Activated CD8-positive, alpha-beta memory T cell treated with anti-CD3 and anti-CD28 coated beads for 24 hours (primary cell): ENCODE measurements around the gene ZAR1L.

ENCODE experiments used
- DNase-seq: peaks from one replicate; pipeline ENCODE4 v3.0.0-alpha.2; 2020

Gene ZAR1L

DNA sequence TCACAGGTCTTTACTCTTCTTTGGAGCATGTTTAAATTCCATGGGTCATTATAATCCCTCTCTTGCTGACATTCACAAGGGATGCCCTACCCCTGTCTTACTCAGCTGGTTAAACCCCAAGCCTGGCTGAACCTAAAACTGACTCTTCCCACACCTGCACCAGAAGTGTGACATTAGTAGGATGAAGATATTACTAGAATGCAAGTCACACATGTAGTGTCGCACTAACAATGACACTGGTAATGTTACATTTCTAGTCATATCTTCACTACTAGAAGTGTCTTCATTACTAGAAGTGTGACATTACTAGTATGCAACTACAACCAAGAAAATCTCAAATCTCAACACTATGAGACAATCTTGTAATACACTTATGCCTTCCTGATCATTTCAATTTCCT lies 14.2 kb downstream of the ZAR1L start:
- no peak for DNase-seq

DNA sequence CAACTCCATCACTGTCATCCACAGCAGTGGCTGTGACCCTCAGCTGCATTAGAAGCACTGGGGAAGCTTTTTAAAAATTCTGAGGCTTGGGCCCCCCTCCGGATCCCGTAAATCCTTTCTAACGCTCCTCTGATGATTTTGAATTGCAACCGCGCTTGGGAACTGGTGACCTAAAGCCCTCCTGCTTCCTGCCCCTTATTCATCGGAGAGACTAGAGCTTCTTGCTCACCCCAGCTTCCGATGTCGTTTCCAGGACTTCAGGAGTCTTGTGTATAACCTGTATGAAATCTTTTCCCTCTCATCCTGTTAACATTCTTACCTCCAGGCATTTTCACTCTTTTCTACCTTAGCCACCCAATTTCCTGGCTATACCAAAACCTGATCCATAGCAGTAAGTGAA lies 14.8 kb downstream of the ZAR1L start:
- DNase-seq, result no peak

DNA sequence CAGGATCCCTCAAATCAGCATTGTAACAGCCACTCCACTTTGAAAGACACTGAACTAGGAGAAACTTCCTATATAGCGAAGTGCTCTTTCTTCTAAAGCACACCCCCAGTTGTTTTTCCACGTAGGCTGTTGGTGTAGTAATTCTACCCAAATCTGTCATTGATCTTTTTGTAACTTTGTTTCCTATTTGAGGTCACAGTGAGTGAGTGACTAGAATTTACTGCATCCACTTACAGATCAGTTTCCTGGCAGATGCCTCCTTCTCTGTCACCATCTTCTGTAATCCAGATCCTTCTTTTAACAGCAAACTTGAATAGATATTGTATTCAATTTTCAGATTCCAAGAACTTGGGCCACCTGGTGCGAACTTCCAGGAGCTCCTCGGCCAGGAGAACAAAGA lies 15.3 kb downstream of the ZAR1L start:
- no peak for DNase-seq

DNA sequence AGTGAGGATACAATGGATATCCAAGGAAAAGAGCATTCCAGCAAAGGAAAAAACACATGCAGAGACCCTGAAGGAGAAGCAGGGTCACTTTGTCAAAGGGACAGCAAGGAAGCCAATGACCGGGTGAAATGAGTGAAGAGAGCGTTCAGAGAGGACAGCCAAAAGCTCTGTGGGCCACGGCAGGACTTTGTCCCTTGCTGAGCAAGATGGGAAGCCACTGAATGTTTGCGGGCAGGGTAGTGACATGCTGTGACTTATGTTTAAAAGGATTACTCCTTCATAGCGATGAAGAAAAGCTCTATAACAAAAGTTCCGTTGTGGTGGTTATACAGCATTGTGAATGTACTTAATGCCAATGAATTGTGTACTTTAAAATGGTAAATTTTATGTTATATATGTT lies 16.5 kb downstream of the ZAR1L start:
- DNase-seq, result no peak

DNA sequence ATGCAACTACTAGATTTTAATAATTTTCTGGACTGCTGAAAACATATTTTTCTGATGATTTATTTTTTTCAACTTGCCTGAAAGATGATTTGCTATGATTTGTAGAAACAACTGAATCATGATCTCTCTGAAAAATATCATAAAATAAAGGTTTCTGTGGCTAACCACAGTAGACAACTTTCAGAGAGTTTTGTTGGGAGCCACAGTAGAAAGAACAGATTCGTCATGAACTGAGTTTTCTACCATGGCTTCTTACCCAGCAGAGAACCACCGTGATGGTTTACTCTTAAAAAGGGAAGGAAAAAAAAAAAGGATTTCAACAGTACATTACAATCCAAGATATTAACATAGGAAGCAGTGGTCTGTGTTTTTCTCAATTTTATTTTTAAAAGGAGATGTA lies 18.0 kb downstream of the ZAR1L start:
- DNase-seq, result no peak

DNA sequence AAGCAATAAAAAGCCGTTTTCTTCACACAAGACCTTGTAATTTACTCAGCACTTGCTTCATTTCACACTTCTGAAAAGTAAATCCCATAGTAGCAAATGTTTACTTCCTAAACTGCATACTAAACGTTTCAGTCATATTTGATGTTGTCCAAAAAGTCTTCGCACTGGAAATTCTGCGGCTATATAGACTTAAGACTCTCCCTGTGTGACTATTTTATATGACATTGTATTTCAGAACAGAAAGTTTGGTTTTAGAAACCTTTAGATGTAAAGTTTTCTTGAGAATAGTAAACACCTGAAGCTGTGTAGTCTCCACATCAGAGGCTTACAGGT lies 29.6 kb downstream of the ZAR1L start:
- DNase-seq, result no peak

DNA sequence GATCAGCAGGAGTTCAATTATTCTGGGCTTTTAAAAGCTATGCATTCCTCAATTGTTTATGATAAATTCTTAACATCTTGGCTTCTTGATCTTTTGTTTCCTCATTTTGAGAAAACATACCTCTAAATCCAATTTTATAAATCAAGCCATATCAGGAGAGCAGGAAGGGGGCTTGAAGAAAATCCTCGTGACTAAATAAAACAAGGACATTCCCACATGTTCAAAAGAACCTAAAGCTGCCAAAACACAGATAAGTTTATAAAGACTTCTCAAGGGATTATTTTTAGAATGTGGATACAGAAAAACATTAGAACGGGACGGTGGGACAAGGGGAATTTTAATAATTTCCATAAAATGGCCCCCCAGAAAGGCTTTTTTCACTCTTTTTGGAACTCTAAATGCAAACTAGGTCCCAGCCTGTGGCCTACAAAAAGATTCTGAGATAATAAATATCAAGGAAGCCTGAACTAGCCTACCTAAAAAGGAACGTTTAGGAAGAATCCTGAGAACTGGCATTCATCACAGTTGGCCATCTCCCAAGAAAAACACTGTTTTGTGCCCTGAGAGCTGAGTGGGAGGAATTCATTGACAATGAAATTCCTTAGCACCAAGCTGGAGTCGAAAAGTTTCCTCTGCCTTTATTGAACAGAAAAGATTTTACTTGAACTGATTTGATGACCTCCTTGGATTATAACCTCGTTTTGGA lies 30.1 kb downstream of the ZAR1L start:
- no peak for DNase-seq

DNA sequence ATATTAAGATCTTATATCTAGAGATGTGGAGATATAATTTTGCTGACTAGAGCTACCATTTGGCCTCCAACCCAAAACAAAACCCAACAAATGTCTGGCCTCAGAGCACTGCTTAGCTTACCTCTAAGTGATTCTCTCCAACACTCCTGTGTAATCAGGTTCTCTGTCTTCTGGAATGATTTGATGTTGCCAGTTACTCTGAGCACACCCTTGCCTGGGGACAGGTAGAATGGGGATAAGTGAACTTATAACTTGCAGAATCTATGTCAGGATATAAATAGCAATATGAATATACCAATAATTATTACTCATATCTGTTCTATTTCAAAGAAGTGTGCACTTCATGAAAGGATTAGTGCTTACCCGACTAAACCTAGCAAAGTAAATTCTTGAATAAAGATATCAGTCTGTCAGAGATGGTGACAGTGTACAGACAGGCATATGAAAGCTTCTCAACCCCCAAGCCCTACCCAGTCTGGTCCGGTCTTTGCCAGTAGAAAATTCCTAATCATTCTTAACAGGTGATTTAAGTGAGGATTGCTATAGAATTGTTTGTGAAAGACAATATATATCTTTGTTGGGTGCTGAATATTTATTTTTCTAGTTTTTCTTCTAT lies 33.0 kb downstream of the ZAR1L start:
- DNase-seq, result no peak

DNA sequence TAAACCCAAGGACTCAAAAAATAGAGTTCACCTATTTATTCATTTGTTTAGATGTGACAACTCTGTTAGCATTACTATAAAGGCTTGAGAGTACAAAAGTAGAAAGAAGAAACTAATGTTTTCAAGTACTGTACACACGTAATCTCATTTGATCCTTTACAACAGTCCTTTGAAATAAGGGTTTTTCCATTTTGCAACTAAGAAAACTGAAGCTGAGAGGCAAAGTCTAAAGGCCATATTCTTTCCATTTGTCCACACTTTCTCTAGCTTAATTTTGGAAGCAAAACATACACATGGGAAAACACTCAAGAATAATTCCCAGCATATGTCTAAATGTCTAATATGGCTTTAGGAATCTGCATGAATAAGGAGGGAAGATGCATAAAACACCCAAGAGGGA lies 34.1 kb downstream of the ZAR1L start:
- DNase-seq, result no peak

DNA sequence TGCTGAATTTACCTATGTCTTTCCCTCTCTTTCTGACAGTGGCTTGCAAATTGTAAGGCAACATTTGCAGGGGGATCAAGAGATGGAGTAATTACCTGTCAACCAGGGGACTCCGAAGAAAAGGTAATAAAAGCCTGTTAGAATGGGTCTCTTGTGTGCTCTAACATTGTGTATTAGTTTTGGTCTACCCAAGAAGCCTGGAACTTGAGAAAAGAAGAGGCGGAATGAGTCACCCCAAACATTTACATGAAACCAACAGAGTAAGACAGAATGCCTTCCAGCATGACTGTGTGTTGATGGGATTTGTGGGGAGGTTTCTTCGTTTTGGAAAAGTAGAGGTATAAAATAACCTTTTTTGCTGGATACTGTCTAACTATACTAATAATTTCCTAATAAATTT lies 36.7 kb downstream of the ZAR1L start:
- no peak for DNase-seq

DNA sequence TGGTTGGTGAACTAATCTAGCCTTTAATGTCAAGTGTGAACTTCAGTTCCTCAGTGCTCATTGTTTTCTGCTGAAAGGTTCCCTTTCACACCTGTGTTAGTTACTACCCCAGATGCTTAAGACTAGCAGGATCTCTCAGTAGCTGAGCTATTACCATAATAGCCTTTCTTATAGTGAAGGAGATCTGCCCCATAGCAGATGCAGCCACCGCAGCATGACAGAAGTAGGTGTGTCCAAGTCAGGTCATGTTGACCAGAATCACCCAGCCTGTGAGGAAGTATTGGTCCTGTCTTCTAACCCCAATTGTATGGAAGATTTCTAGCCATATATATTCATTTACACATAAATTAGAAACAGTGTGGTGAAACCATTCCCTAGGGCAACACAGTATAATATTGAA lies 37.3 kb downstream of the ZAR1L start:
- no peak for DNase-seq

DNA sequence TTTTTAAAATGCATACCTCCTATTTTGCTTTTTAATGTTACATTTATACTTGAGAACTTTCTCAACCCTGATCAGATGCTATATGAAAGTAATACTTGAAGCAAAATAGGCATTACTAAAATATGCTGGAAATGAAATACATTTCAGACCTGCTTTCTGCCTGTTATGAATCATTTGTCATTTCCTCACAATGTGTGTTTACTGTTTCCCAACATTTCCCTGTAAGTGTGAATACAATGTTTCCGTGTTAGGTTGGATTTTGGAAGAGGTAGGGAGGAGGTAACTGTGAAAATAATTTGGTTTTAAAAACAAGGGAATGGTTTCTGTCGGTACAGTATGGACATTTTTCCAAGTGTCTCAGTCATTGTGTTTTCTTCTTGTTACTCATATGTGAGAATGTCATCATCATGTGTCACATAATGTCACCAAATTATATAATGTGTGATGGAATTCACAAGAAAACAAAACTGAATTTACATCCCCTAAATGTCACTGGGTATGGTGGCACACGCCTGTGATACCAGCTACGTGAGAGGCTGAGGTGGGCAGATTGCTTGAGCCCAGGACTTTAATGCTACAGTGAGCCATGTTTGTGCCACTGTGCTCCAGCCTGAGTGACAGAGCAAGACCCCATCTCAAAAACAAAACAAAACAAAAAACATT lies 43.0 kb downstream of the ZAR1L start:
- DNase-seq, result no peak

DNA sequence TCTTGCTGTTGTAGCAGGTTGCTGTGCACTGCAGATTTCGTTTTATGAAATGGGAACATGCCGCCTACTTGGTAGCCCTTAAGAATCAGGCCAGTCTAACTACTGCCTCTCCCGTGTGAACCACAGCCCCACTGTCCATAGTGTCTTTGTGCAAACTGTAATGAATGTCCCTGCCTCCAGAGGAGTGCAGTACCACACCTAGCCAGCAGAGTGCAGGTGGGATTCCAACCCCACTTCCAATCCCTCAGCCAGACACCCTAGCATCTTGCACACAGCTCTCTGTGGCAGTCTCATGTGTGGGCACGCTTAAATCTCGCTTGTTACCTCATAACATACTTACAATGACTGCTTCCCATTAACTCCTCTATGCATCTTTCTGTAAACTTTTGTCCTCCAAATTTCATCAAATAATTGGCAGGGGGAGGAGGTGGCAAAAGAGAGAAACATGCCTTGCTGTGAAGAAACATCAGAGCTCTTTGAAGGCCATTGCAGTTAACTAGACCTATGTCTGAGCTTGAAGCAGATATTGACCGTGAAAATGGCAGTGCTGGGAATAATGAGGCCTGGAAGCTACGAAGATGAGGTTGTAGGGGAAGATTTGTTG lies 47.2 kb downstream of the ZAR1L start:
- peak; percentile 78 for DNase-seq

DNA sequence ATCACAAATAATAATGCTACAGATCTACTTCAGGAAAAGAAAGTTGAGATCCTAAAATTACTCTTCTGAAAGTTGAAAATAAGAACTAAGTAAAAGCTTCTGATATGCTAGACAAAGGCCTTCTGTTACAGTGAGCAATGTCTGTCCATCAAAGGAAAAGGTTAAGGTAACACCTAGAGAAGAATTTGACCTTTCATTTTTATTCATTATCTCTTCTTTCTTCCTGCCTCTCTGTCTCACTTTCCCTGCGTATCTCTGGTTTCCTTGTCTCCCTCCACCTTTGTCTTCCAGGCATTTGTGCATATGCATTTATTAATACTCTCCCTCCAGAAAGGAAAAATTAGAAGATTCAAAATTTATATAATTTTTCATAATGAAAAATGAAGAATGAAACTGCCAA lies 49.0 kb downstream of the ZAR1L start:
- no peak for DNase-seq

DNA sequence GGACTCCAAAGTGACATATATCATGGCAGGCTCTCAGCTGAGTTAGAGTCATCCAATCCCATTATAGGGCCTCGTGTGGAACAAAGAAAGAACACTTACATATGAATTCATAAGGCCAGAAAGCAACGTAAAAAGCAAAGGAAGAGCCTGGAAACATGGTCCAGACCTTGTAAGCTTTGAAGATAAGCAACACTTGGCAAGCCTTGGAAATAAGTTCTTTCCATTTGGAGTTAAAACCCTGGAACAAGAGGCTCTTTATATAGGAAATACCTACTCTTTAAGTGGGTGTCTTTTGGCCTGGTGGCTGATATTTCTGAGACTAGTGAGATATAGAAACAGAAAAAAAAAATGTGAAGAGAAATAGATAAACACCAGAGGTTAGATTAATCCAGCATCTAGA lies 49.4 kb downstream of the ZAR1L start:
- no peak for DNase-seq

DNA sequence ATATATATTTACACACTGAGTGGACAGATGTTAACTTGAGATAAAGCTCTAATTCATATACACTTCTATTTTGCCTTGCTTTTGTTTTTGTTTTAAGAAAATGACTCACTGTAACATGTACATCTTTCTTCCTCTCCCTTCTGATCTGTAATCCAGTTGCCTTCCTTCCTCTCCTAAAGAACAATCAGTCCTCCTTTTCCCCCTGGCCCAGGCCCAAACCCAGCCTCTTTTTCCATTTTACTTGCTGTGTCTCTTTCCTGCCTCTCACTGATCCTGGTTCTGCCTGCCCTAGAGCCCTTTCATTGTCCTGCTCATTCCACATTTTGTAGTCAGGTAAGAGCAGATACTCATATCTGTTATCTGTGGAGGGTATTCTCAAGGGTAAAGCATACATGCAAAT lies 50.8 kb downstream of the ZAR1L start:
- DNase-seq, result no peak

DNA sequence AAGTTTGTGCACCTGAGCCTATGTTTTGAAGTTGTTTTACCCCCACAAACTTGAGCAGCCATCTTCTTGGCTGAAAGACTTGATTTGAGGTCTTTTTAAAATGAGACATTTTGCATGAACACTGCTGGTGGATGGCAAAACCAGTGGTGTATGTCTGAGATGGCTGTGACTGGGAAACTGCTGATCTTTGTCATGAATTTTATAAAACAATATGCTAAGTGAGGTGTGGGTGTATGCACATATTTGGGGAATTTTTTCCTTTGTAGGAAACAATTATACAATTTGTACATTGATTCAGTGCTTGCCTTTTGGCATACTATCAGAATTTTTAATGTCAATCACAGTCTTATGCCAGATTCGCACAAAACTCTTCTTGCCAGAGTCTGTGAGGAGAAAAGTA lies 52.5 kb downstream of the ZAR1L start:
- DNase-seq, result no peak

DNA sequence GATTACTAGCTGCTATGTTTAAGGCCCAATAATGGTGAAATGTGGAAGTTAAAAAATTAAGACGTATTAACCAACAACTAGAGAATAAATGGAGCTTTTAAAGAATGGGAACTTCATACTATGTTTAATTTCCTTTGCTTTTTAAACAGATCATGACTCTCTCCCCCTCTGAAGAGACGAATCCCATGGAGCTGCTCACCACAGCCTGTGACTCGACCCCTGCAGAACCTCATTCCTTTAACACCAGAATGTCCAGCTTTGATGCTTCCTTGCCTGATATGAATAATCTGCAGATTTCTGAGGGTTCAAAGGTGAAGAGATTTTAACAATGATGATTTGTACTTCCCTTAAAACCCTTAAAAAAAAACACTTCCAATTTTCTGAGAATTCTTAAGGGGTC lies 53.0 kb downstream of the ZAR1L start:
- DNase-seq, result no peak

DNA sequence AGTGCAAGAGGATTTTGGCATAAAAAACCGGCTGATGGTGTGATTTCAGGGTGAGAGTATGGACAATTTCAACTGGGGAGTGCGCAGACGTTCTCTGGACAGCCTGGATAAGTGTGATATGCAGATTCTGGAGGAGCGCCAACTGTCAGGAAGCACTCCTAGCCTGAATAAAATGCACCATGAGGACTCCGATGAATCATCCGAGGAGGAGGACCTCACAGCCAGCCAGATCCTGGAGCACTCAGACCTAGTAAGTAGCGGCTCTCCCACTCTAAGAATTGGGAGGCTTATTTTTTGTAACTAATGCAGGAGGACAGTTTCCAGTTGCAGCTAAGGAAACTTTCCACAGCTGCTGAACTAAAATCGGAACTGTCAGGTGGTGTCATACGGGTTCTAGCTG lies 53.6 kb downstream of the ZAR1L start:
- no peak for DNase-seq

DNA sequence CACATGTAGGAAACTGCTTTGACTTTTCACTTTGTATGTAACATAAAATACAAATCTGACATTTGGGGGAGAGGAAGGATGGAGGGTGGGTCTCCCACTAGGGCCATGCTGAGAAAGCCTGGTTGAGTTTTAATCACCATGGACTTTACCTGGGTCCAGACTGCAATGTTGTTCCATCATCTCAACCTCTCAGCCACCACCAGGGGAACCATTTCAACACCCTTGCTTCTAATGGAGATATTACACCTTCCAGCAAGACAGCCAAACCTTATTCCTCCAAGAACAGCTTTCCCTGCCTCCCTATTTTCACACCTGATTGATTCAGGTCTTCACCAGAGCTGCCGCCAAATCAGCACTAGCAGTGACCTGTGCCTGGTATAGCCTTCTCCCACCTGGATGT lies 56.0 kb downstream of the ZAR1L start:
- DNase-seq, result no peak

DNA sequence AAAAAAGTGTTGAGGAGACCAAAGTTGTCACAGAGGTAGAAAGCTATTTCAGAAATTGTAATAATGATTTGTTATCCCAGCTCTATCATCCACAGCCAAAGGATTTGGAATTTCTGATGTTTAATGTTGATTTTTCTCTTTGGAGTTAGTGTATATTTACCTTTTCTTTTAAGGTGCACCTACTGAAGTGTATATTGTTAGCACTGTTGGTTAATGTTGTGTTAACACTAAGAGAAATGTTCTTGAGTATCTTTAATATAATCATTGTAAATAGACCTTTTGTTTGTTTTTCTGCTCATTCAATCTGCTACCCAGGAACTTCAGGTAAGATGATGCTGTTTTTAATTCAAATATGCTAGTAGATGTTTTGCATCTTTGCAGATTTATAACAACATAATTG lies 57.5 kb downstream of the ZAR1L start:
- DNase-seq, result no peak

DNA sequence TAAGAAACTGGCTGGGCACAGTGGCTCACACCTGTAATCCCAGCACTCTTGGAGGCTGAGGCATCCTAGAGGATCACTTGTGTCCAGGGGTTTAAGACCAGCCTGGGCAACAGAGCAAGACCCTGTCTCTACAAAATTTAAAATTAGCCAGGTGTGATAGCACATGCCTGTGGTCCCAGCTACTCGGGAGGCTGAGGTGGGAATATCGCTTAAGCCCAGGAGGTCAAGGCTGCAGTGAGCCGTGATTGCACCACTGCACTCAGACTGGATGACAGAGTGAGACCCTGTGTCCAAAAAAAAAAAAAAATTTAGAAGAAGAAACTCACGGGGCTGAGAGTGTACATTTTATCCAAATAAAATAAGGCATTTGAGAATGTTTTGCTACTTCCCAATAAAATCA lies 58.9 kb downstream of the ZAR1L start:
- no peak for DNase-seq

DNA sequence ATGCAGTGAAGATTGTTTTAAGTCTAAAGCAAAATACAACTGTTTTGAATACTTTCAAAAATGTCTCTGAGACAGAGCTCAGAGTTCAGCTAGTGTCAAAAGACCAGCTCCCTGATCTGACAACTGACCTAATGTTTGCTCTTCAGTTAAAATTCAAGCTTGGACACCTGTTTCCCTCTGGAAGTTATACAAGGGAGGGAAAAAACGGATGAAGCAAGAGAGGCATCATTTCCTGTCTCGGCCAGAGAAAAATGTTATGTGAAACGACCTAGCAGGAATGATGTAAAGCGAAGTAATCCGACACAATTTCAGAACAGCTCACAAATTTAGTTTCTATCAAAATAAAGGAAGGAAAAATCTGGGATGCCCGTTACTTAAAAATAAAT lies 59.4 kb downstream of the ZAR1L start:
- DNase-seq, result no peak

DNA sequence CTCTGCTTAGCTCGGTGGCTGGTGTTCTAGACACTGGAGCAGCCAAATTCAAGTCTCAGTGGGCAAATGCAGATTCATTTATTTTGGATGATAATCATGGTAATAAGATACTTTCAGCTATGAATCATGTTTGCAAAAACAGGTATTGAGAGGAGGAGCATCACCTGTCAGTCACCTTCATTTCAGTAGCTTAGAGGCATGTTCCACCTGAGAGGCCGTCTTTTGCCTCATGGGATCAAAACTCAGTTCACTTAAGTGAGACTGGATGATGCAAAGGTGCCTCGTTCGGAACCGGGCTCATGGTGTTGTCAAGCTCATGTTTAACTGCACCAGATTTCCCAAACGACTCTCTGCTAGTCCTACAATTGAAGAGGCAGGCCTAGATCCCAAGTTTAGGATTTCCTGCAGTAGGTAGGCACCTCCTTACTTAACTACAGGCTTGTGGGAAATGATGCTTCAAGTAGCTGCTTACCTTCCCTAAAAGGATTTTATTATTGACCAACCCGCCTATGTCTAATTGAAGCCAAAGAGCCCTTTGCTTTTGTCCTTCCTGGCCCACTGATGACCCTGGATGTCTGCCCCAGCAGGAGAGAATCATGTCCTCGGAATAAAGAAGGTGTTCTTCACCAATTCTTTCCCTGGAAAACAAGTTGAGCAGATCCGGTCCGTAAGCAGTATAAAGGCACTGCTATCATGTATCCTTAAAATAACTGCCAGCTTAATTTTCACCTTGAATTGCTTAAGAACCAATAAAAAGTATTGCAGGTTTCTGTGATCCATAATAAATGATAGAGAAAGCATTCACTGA lies 60.0 kb downstream of the ZAR1L start:
- DNase-seq, result no peak
